Panc1 (cell line): Measurements from ENCODE around the gene SCARB2. TPM values are rescaled to one million over a fixed set of nuclear protein-coding genes. Genes with fewer than 3 reads are reported as not detected.

ENCODE experiments used
- ATAC-seq: fragments of 200-7000 bp; cut with Tn5 transposase; 2 replicates; pipeline ENCODE4 v1.9.1; 2020; ENCODE audit warnings: mild to moderate bottlenecking, moderate library complexity
- BruUV-seq: library from RNA; stranded (reverse); fragments of 400-500 nt; replicated peaks from 2 replicates; lab custom pipeline; 2021; lab: Mats Ljungman, UMichigan
- CTCF ChIA-PET: fragments of 300-600 bp; sonication (Branson Sonifier 250); formaldehyde crosslinking; loops from one replicate; lab custom pipeline; 2022; ENCODE audit warnings: antibody characterized with exemption; lab: Charles Lee
- POLR2A ChIA-PET: fragments of 300-600 bp; sonication (Branson Sonifier 250); formaldehyde crosslinking; loops from one replicate; lab custom pipeline; 2022; ENCODE audit warnings: antibody characterized with exemption; lab: Charles Lee
- DNase-seq: peaks from one replicate; pipeline ENCODE4 v3.0.0-alpha.2; 2010; ENCODE audit warnings: low read depth, low spot score
- H3K27ac ChIP-seq: 2 replicates; pipeline ENCODE4 v1.5.1; 2011; ENCODE audit warnings: mild to moderate bottlenecking, low read length, inconsistent platforms
- H3K27me3 ChIP-seq: fragments of 200-500 bp; sonication (Bioruptor generic); 2 replicates; pipeline ENCODE4 v1.6.0; 2014; ENCODE audit warnings: low read length, inconsistent platforms; ENCODE audit not compliant: control insufficient read depth, insufficient read depth
- H3K36me3 ChIP-seq: fragments of 200-500 bp; sonication (Bioruptor generic); 2 replicates; pipeline ENCODE4 v1.5.1; 2014; ENCODE audit warnings: inconsistent platforms, mild to moderate bottlenecking, low read length, moderate library complexity; ENCODE audit not compliant: control insufficient read depth, insufficient read depth
- H3K4me1 ChIP-seq: 2 replicates; pipeline ENCODE4 v1.5.1; 2011; ENCODE audit warnings: inconsistent platforms, mild to moderate bottlenecking, low read length, moderate library complexity; ENCODE audit not compliant: control insufficient read depth, insufficient read depth
- H3K4me3 ChIP-seq, 2 experiments: 2 replicates each; pipeline ENCODE4 v1.5.1; 2011 to 2012; ENCODE audit warnings: low read depth in 2 of 2, low read length in 2 of 2, mild to moderate bottlenecking in 2 of 2, inconsistent platforms in 1 of 2, moderate library complexity in 1 of 2
- H3K9me3 ChIP-seq: fragments of 200-500 bp; sonication (Bioruptor generic); 2 replicates; pipeline ENCODE4 v1.5.1; 2014; ENCODE audit warnings: low read depth, mild to moderate bottlenecking, inconsistent platforms, low read length, moderate library complexity; ENCODE audit not compliant: control insufficient read depth, insufficient read depth
- CTCF ChIP-seq: fragments of 450-650 bp; IDR thresholded peaks from 2 replicates; pipeline ENCODE4 v1.5.1; 2017; ENCODE audit warnings: mild to moderate bottlenecking
- POLR2AphosphoS5 ChIP-seq: IDR thresholded peaks from 2 replicates; pipeline ENCODE4 v1.6.1; 2012; ENCODE audit warnings: mild to moderate bottlenecking, low read depth, low read length, moderate library complexity
- REST ChIP-seq, 2 experiments: IDR thresholded peaks; 2 replicates each; pipeline ENCODE4 v1.6.1; 2011 to 2012; ENCODE audit warnings: low read depth in 2 of 2, control low read depth in 1 of 2, low read length in 1 of 2, mild to moderate bottlenecking in 1 of 2, moderate library complexity in 1 of 2; ENCODE audit not compliant: insufficient read depth in 1 of 2
- SIN3A ChIP-seq: IDR thresholded peaks from 2 replicates; pipeline ENCODE4 v1.6.1; 2012; ENCODE audit warnings: low read depth, mild to moderate bottlenecking, low read length, moderate library complexity, borderline replicate concordance; ENCODE audit not compliant: insufficient read depth
- TCF7L2 ChIP-seq: IDR thresholded peaks from 2 replicates; pipeline ENCODE4 v1.6.1; 2011; ENCODE audit warnings: mild to moderate bottlenecking, low read depth, low read length, inconsistent platforms
- in situ Hi-C: cut with HindIII; loops from 2 replicates; pipeline ENCODE4 v1.10.0; 2016; ENCODE audit warnings: low sequenced_read_pairs, low pct_unique_long_range_greater_than_20kb
- intact Hi-C: fragments of 100-400 bp; cut with micrococcal nuclease; formaldehyde crosslinking; loops from one replicate; pipeline ENCODE4 v1.10.0; 2022; ENCODE audit not compliant: unreplicated experiment
- total RNA-seq: library from RNA; stranded (reverse); gene quantifications from one replicate; pipeline ENCODE4 v1.2.1, GENCODE V29; 2021; ENCODE audit not compliant: unreplicated experiment

The SCARB2 gene
- total RNA-seq, 1 experiment from 2014 or later, result 59.4 TPM

- Histone ChIP-seq H3K4me1 (no peaks in the 10 kb centered on the region), H3K27ac (no peak overlapping the region), H3K36me3 (peaks cover 4% of the 10 kb centered on the region; the same call in 1 of the 2 replicates), H3K9me3 (no peaks in the 10 kb centered on the region), H3K4me3 (no peak overlapping the region), H3K27me3 (no peaks in the 10 kb centered on the region)
- TF ChIP-seq POLR2AphosphoS5 (no peak), CTCF (no peak), SIN3A (no peak), REST (IDR thresholded peaks at IDR 0.05; ENCODE audit: insufficient read depth in 1 of 2, low read depth in 2 of 2, low read length in 1 of 2) (no peak), TCF7L2 (no peak)
- BruUV-seq, result no TSS peak
- ATAC-seq (no peak), DNase-seq (no peak)
- CTCF ChIA-PET, result no interaction called here
- POLR2A ChIA-PET, result no interaction called here
- in situ Hi-C loops (no loop called here), intact Hi-C loops (no loop called here)
These were observed 35.9 kb downstream of the SCARB2 start for GRCh38 chr4:76177709-76178108.

GRCh38 chr4:76175336-76175735 lies 38.3 kb downstream of the SCARB2 start:
- CTCF ChIA-PET, result no interaction called here
- intact Hi-C loops (no loop called here), in situ Hi-C loops (no loop called here)
- Histone ChIP-seq H3K36me3 (peaks cover 4% of the 10 kb centered on the region; the same call in 1 of the 2 replicates), H3K9me3 (no peaks in the 10 kb centered on the region), H3K4me3 (no peak overlapping the region), H3K27me3 (no peaks in the 10 kb centered on the region), H3K27ac (no peak overlapping the region), H3K4me1 (no peaks in the 10 kb centered on the region)
- DNase-seq, result no peak
- TF ChIP-seq POLR2AphosphoS5 (no peak), SIN3A (no peak), CTCF (no peak), TCF7L2 (no peak), REST (IDR thresholded peaks at IDR 0.05; ENCODE audit: insufficient read depth in 1 of 2, low read depth in 2 of 2, low read length in 1 of 2) (no peak)
- ATAC-seq, result no peak
- POLR2A ChIA-PET, result no interaction called here
- BruUV-seq, result no TSS peak
